Epithelial cell of prostate (primary cell): ENCODE measurements around the gene CDC42BPB.

ENCODE experiments used
- DNase-seq: peaks from one replicate; pipeline ENCODE4 v3.0.0-alpha.2; 2011; ENCODE audit warnings: low read depth, low spot score
- H3K27ac ChIP-seq: fragments of 450-650 bp; 2 replicates; pipeline ENCODE4 v1.5.1; 2017; ENCODE audit warnings: mild to moderate bottlenecking

CDC42BPB gene

DNA sequence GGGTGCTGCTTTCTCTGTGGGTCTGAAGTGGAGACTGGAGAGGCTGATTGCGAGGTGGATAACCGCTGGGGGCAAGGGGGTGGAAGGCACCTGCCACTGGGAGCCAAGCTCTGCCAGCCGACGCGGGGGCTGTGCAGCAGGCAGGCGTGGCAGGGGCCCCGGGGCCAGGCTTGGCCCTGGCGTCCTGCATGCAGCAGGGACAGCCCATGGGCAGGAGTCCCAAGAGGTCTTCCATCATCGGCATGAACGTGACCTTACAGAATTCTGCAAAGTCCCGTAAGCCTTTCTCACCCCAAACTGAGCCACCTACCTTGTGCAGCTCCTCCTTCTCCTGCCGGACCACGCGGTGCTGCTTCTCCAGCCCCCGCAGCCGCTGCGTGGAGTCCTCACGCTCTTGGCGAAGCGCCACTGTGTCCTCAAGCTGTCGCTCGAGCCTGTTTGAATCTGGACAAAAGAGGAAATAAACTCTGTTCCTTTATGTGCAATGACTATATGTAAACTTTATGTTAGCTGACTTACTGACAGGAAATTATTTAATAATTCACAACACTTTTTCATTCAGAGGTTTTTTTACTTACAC, 83.6 kb downstream of the CDC42BPB start:
- H3K27ac ChIP-seq: no peak overlapping the region
- no peak for DNase-seq

DNA sequence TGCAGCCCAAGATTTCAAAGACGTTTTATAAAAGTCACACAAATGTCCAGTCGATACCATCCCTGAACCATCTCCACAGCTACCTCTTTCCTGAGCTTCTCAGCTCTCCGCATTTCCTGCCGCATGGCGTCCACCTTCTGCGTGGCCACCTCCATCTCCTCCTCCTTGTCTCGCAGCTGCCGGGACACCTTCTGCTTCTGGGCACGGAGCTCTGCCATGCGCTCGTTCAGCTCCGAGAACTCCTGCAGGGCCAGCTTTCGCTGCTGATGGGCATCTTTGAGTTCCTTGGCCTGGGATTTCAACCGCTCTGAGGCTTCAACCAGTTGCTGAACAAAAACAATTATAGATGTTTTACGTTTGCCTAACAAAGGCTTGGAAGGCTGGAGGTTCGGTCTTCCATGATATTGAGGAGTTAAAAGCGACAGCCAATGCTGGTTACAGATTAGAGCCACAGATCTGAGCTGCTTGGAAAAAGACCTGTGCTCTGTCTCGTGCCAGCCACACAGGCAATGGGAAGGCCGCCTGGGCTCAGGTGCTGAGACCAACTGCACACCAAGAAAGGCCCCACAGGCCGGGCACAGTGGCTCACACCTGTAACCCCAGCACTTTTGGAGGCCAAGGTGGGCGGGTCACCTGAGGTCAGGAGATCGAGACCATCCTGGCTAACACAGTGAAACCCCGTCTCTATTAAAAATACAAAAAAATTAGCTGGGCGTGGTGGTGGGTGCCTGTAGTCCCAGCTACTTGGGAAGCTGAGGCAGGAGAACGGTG, 85.3 kb downstream of the CDC42BPB start:
- no peak overlapping the region for H3K27ac ChIP-seq
- no peak for DNase-seq

DNA sequence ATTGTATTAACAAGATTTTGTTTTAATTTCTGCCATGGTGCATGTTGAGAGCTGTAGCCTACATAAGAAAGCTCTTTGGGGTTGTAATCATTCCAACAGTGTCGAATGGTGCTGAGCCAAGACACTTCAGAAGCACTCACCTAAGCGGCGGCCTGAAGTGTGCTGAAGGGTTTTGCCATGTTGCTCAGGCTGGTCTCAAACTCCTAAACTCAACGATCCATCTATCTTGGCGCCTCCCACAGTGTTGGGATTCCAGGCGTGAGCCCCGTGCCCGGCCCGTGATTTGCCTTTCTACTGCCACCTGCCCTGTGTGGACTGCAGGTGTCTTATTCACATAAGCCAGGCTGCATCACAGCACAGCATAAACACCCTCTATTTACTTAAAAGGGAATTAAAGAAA, 86.0 kb downstream of the CDC42BPB start:
- no peak for DNase-seq
- H3K27ac ChIP-seq: no peak overlapping the region

DNA sequence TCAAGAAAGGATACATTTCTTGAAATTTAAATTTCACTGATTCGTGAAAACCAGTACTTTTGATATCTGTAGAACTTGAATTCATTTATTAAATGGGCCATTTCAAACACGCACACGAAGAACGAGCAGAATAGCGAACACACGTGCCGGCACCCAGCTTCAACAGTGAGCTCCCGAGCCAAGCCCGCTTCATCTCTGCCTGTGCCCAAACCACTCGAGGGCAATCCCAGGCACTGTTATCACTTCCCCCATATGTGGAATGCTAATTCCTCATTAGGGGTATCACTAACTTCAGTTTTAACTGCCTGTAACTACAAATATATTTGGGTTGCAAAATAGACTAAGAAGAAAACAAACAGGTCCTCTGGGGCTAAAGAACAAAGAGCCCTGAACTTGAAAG, 86.9 kb downstream of the CDC42BPB start:
- DNase-seq: no peak
- H3K27ac ChIP-seq: no peak overlapping the region

DNA sequence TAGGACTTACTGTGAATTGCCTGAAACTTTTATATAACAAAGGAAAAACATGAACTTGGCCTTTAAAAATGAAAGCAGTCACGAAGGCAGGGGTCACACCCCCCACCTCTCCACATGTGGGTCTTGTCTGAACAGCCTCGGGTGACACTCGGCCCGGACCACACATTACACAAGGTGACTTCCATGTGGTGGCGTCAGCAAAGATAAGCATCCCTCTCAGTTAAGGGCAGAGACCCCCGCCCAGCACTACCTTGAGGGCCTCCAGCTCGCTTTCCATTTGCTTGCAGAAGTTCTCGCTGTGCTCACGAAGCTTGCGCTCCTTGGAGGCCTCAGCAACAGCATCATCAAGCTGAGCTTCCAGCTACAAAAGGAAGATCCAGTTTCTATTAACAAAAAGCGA, 87.4 kb downstream of the CDC42BPB start:
- no peak for DNase-seq
- no peak overlapping the region for H3K27ac ChIP-seq

DNA sequence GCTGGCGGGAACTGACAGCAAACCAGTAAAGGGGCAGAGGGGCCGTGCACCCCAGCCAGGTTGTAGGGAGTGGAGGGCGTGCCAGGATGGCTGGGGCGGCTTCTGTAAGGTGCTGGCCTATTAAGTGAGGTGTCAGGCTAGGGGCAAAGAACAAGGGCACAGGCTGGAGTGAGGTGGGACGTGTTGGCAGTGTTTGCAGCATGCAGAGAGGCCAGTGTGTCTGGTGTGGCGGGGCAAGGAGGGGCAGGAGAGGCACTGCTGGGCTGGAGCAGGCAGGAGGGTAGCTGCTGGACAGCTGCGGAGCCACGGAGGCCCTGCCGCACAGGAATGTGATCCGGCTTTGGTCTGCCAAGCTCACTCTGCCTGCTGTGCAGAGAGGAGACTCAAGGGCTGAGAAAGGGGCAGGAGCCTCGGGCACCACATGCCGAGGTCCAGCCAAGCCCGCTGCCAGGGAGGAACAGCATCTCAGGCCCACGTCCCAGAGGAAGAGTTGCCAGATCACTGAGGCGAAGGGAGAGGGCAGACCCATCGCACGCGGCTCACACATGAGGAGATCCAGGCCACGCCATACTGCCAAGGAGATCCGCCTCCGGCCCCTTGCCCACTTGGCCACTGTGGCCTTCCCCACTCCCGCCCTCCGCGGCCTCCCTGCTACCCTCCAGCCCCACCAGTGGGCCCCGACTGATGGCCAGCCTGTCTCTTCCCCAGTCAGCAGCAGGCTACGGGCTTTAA, 88.1 kb downstream of the CDC42BPB start:
- no peak overlapping the region for H3K27ac ChIP-seq
- no peak for DNase-seq

DNA sequence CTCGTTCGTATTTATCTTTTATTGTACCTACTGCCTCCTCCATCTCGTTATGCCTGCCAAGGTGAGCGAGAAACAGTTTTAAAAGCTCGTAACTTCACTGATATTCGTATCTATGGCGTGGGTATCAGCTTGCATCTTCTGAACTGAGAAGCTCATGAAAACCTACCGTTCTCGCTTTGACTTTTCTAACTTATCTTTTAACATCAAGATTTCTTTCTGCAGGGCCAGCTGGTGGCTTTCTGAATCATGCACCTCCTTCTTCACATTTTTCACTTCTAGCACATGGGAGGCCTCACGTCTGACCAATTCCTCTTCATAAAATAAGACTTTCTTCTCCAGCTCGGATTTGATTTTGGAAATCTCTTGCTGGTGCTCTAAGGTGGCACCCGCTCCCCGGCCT, 89.0 kb downstream of the CDC42BPB start:
- DNase-seq: no peak
- H3K27ac ChIP-seq: no peak overlapping the region

DNA sequence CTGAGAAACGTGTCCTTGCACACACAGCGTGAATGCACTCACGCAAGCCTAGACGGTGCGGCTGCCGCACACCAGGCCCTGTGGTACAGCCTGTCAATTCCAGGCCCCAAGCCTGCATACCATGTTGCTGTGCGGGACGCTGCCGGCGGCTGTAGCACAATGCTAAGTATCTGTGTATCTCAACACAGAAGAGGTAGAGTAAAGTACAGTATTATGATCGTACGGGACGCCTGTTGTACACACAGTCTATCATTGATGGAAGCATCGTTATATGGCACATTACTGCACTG, 89.9 kb downstream of the CDC42BPB start:
- no peak overlapping the region for H3K27ac ChIP-seq
- no peak for DNase-seq

DNA sequence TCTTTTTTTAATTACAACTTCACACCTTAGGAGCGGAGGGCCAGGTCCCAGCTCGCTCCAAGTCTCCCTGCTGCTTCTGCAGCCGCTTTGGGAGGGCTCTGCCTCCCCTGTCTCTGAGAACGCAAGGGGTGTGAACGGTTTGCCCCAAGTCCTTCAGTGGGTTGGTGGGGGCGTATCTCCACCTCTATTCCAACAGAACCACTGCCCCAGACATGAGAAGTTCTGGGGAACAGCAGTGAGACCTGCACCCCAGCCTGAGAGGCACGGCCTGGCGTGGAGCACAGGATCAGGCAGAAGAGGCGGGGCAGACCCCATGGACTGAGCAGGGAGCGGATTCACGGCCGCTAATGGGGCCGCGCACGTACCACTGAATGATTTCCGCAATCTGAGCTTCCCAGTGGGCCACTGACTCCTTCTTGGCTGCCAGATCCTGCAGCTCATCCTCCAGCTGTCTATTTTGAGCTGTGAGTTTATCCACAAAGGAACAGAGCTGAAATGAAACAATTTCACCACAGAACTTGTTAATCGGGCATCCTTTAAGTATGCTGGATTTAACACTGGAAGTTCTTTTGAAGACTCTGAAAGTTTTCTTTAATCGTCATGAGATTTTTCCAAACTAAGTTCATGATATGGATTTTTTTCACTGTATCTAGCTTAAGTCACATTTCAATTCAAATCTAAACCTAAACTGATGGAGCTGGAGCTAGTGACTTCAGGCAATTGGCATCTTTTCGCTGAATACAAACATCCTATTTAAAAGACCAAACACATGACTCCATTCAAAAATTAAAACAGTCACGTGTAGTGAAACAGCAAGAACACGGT, 90.5 kb downstream of the CDC42BPB start:
- no peak for DNase-seq
- no peak overlapping the region for H3K27ac ChIP-seq

DNA sequence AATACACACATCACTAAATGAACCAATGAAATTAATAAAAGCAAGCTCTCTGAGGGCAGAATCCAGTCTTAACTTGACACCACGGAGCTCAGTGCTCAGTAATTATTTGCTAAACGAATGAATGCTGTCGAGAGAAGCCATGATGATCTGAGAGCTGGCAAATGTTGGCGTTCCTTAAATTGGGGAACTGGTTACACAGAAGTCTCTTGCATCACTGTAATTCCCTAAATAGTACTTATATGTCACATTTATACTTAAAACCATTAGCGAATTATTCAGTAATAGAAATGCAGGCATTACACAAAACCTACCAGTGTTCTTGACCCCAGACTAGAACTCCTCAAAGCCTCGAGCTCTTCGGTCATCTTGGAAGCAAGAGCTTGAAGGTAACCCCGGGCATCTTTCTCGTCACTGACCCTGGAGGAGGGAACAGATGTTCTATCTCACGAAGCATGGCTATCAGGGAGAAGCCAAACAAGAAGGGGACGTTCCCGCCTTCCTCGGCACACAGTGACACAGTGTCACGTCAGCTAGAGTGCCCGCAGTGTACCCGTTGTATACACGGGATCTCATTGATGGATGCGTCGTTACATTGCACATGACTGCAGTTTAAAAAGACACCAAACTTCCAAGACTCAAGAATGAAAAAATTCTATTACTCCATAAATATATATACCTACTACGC, 91.2 kb downstream of the CDC42BPB start:
- H3K27ac ChIP-seq: no peak overlapping the region
- DNase-seq: no peak

DNA sequence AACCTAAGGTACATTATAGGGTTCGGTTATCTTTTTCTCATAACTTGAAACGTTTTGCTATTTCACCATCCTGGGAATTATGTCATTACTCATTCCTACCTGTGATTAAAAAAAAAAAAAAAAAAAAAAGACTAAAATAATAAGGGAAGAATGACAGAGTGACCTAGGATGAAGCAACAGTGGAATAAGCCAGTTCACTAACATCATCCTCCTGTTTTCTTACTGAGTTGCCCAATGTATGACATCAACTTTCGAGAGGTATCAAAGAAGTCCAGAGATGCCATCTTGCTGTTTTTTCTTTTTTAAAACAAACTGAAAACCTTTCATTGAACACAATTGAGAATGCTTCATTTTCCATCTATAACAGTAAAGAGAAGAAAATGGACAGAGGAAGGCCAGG, 92.1 kb downstream of the CDC42BPB start:
- DNase-seq: no peak
- H3K27ac ChIP-seq: no peak overlapping the region

DNA sequence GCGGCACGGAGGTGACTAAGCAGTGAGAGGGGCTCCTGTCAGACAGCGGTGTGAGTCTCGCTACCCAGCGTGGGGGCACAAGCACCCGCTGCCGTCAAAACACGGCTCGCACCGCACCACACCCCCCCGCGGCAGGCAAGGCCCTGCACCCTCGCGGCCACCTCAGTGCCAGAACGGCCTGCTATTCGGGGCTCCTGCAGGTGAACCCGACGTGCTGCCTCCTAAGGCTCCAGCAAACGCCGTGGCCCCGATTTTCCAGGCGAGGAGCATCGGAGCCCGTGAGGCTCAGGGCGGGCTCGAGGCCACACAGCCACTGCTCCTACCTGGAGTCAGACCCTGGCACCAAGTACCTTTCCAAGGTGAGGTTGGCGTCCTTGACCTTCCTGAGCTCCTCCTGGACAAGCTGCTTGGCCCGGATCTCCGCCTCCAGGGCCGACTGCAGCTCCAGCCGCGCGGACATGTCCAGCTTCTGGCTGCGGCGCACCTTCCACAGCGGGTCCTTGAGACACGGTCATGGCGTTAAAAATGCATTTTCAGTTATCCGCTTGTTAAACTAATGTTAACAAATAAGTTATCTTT, 93.1 kb downstream of the CDC42BPB start:
- H3K27ac ChIP-seq: no peak overlapping the region
- no peak for DNase-seq

DNA sequence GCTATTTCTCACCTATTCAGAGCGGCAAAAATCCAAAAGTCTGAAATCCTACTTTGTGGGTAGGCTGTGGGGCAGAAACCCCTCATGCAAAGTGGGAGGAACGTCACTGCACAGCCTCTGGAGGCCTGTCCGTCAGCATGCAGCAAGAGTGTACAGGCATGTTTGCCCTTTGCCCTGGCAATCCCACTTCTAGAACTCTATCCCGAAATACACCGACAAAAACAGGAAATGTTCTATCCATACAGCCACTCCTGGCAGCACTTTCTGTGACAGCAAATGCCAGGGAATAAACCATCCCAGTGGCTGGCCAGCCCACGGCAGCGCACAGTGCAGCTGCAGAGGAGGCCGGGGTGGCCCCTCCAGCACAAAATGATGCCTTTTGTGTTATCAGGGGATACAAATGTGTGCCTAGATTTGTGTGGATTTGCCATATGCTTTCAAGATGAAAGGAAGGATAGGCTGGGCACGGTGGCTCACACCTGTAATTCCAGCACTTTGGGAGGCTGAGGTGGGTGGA, 95.2 kb downstream of the CDC42BPB start:
- no peak for DNase-seq
- no peak overlapping the region for H3K27ac ChIP-seq

DNA sequence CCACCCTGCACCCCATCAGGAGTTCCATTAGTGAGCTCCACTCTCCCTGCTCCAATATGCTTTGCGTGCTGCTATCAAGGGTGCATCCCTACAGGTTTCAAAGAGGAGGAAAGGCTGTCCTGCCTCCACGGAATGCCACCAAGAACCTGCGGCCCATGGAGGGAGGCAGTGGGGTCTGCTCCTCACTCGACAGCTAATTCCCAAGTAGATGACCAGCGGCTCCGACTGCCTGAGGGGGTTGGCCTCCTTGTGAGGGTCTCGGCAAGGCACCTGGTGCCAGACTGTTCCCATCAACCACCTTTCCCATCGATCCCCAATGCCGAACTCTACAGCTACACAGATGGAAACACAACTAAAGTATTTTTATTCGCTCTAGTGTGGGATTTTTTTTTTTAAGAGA, 98.9 kb downstream of the CDC42BPB start:
- no peak overlapping the region for H3K27ac ChIP-seq
- DNase-seq: no peak

DNA sequence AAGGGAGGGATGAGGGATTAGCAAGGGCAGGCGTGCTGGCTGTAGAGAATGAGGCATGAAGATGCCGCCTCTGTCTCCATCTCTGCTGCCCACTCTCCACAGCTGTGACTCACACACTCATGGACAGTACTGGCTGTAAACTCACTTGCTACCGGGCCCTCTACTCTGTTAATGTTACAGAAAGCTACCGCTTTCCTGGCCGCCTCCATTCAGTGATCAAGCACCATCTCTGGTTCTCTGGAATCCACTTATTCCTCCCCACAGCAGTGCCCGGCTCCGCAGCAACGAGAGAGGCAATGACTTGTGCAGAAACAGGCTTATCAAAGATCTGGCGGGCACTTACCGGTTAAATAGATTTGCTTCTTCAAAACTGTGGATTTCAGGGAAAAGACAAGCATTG, 100.1 kb downstream of the CDC42BPB start:
- H3K27ac ChIP-seq: no peak overlapping the region
- DNase-seq: no peak

DNA sequence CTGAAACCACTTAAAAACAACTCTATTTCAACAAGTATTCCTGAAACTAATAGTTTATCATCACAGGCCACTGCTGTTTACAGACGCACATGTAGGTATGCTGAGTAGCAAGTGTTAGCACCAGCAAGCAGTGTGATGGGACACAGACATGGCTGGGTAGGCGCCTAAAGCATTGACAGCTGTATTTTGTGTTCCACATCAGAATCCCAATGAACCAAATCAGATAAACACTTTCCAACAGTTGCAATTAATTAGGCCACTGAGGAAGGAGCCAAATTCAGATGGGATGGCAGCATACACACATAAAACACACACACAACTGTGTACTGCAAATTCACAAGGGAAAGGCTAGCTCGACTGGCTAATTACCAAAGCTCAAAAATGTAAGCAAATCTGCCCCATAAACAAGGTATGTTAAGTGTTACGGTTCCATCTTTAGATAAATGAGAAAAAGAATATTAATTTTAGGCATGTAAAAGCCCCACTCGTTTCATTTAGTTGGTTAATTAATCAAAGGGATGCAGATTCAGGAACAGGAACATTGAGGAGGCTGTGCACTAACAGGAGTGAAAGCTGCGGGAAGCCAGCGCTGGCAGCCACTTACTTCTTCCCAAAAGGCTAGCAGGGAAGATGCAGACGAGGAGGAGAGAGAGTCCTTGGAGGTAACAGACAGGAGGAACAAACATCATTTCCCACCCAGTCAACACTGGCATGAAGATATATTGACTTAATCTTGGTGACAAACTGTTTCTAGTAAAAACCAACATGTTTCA, 101.5 kb downstream of the CDC42BPB start:
- no peak overlapping the region for H3K27ac ChIP-seq
- DNase-seq: no peak

DNA sequence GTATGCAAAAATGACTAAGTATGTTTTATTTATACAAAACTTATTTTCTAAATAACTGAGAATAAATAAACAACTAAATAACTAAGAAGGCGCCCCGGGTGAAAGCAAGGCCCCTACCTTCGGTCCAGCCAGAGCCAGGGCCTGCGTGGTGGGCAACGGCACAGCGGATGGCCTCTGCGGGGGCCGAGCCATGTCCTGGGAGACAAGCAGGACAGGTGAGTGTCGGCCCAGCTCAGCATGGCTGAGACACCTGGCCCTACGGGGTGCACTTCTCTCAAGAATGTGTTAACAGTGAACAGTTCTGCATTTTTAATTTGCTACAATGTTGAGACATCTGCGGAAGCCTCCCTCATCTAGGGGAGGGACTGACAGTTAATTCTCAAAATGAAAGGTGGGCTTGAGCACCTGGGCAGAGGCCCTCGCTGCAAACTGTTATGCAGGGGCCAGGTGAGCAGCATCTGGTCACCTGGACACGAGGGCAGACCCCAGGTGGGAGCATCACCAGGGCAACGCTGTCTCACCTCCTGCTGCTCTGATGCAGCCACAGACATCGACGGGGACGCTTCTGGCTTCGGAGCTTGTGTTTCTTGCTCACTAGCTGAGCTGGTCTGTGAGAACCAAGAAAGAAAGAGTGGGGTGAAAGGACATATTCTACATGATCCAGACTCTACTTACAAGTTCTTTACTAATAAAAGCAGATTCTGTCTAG, 103.1 kb downstream of the CDC42BPB start:
- no peak overlapping the region for H3K27ac ChIP-seq
- DNase-seq: no peak

DNA sequence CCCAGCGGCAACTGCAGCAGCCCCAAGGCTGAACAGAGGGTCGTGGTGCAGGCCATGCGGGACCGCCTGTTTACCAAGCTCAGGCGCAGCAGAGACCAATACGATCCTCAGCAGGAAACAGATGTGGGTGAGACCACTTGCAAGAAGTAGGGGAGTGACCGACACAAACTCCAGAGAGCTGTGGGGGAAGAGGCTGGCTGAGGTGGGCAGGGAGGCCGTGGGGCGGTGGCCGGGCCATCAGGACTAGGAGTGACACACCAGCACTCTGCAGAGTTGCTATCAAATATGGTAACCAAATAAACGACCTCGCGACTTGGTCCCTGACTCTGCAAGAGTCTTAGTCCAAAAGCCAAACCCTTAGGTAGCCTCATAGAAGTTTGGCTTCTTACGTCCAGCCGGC, 104.2 kb downstream of the CDC42BPB start:
- no peak for DNase-seq
- H3K27ac ChIP-seq: no peak overlapping the region

DNA sequence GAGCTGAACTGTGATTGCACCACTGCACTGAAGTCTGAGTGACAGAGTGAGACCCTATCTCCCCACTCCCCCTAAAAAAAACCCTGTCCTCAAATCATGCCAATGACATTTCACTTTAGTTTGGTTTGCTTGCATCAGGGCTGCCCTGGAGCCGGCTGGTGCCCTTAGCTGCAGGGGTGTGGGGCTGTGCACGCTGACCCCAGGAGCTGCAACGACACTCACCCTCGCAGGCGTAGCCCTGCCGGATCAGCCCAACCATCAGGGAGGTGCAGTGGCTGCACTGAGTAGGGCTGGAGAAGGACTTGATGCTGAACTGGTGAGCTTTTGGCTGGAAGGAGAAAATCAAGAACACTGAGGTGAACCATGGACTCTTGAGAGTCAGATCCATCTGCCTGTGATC, 105.1 kb downstream of the CDC42BPB start:
- no peak for DNase-seq
- no peak overlapping the region for H3K27ac ChIP-seq
